ENCODE measurements around the gene PRKCE. TPM values are rescaled to one million over a fixed set of nuclear protein-coding genes. Genes with fewer than 3 reads are reported as not detected.

The PRKCE gene
- total and polyA plus RNA-seq, 2 donors (not counting 1 experiment from before 2014, with no cell fraction given): 23.6 to 271 TPM

DNA sequence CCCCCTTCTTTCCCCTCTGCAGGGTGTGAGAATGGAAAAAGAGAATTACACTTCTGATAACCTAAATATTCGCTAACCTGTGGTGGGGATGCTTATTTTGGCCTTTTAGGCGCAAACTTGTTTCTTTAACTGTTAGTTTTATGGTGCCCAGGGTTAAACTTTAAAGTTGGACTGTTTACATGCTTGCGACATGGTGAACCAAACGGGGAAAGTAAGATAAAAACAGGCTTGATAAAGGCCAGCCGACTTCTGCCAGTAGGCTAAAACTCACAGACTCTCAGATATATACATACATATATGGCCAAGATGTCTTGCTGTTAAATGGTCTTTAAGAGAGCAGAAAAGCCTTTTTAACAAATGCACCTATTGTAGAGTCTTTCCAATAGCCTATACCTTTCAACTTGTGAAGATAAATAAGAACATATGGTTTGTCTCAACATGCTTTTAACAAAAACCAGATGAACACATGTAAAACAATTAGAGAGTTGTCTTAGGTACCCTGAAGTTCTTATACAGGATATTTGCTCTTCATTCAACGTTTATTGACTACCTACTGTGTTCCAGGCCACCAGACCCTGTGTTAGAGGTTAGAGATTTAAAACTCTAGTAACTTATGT, 29.0 kb downstream of the PRKCE start:
- Mint-ChIP-seq H3K4me1 (peaks cover 53% of the 10 kb centered on the region), H3K27ac (no peak overlapping the region), H3K4me3 (no peak overlapping the region), H3K9me3 (ENCODE audit: insufficient read depth) (no peaks in the 10 kb centered on the region), H3K27me3 (no peaks in the 10 kb centered on the region)
- H3K79me2 ChIP-seq (ENCODE audit: control insufficient read depth, insufficient read depth, low read length): peaks cover 98% of the 10 kb centered on the region
- H4K20me1 ChIP-seq (ENCODE audit: control insufficient read depth, insufficient read depth, low read length, poor library complexity, severe bottlenecking): peaks cover 86% of the 10 kb centered on the region
- no peak overlapping the region for H3K27ac ChIP-seq (ENCODE audit: low read length in 2 of 2)
- H3K4me3 ChIP-seq (ENCODE audit: control extremely low read depth in 1 of 5, extremely low read depth in 1 of 5, insufficient read depth in 1 of 5, low read depth in 2 of 5, low read length in 4 of 5): no peak overlapping the region
- ChIA-PET CTCF (no interaction called here), POLR2A (no interaction called here)
- H2AFZ ChIP-seq (ENCODE audit: insufficient read depth, low read depth, low read length, poor library complexity, severe bottlenecking): no peak overlapping the region
- 90% methylated on average over 2 of the region's 6 CpGs for WGBS (ENCODE audit: insufficient coverage)
- DNase-seq (no peak), ATAC-seq (ENCODE audit: low read depth) (no peak)
- intact Hi-C loops (cut with micrococcal nuclease): no loop called here
- H3K9ac ChIP-seq (ENCODE audit: low read length): no peak overlapping the region
- peaks cover 6 to 7% of the 10 kb centered on the region in 2 donors for H3K4me1 ChIP-seq (ENCODE audit: control insufficient read depth in 2 of 2, insufficient read depth in 2 of 2, low read length in 2 of 2)
- TF ChIP-seq, protein P1, sequence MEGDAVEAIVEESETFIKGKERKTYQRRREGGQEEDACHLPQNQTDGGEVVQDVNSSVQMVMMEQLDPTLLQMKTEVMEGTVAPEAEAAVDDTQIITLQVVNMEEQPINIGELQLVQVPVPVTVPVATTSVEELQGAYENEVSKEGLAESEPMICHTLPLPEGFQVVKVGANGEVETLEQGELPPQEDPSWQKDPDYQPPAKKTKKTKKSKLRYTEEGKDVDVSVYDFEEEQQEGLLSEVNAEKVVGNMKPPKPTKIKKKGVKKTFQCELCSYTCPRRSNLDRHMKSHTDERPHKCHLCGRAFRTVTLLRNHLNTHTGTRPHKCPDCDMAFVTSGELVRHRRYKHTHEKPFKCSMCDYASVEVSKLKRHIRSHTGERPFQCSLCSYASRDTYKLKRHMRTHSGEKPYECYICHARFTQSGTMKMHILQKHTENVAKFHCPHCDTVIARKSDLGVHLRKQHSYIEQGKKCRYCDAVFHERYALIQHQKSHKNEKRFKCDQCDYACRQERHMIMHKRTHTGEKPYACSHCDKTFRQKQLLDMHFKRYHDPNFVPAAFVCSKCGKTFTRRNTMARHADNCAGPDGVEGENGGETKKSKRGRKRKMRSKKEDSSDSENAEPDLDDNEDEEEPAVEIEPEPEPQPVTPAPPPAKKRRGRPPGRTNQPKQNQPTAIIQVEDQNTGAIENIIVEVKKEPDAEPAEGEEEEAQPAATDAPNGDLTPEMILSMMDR (IDR thresholded peaks at IDR 0.05): no peak
- TF ChIP-seq EZH2 (IDR thresholded peaks at IDR 0.05; ENCODE audit: borderline replicate concordance, insufficient read depth, low read depth, low read length, poor library complexity, severe bottlenecking): no peak
- H3K9me3 ChIP-seq (ENCODE audit: control extremely low read depth in 1 of 3, control insufficient read depth in 2 of 3, insufficient read depth in 1 of 3, low read length in 2 of 3): no peaks in the 10 kb centered on the region
- no peaks in the 10 kb centered on the region for H3K36me3 ChIP-seq (replicated peaks in 1 of 2; ENCODE audit: control extremely low read depth in 1 of 2, control insufficient read depth in 1 of 2, extremely low read depth in 1 of 2, insufficient read depth in 2 of 2, low read length in 1 of 2)
- H3K27me3 ChIP-seq (replicated peaks in 1 of 4; ENCODE audit: control extremely low read depth in 1 of 4, control insufficient read depth in 3 of 4, insufficient read depth in 4 of 4, low read length in 3 of 4): no peaks in the 10 kb centered on the region
- no peak overlapping the region for H3K4me2 ChIP-seq (replicated peaks; ENCODE audit: low read depth, low read length, poor library complexity, severe bottlenecking)

- no peak for TF ChIP-seq EZH2 (IDR thresholded peaks at IDR 0.05; ENCODE audit: borderline replicate concordance, insufficient read depth, low read depth, low read length, poor library complexity, severe bottlenecking)
- TF ChIP-seq, protein P1 (IDR thresholded peaks at IDR 0.05): no peak
- H3K9me3 ChIP-seq (ENCODE audit: control extremely low read depth in 1 of 3, control insufficient read depth in 2 of 3, insufficient read depth in 1 of 3, low read length in 2 of 3): no peaks in the 10 kb centered on the region
- H3K4me3 ChIP-seq (ENCODE audit: control extremely low read depth in 1 of 5, extremely low read depth in 1 of 5, insufficient read depth in 1 of 5, low read depth in 2 of 5, low read length in 4 of 5): no peak overlapping the region
- no peak overlapping the region for H2AFZ ChIP-seq (ENCODE audit: insufficient read depth, low read depth, low read length, poor library complexity, severe bottlenecking)
- H3K79me2 ChIP-seq (ENCODE audit: control insufficient read depth, insufficient read depth, low read length): peaks cover 98% of the 10 kb centered on the region
- Mint-ChIP-seq H3K4me3 (no peak overlapping the region), H3K4me1 (peaks cover 50% of the 10 kb centered on the region), H3K27me3 (no peaks in the 10 kb centered on the region), H3K27ac (no peak overlapping the region), H3K9me3 (ENCODE audit: insufficient read depth) (no peaks in the 10 kb centered on the region)
- 80% methylated on average over 1 of the region's 3 CpGs for WGBS (ENCODE audit: insufficient coverage)
- intact Hi-C loops (cut with micrococcal nuclease): loop anchor here (2.0 kb wide), 1 partner anchor 19 kb away; no protein-coding TSS in a partner anchor
- H3K27me3 ChIP-seq (replicated peaks in 1 of 4; ENCODE audit: control extremely low read depth in 1 of 4, control insufficient read depth in 3 of 4, insufficient read depth in 4 of 4, low read length in 3 of 4): no peaks in the 10 kb centered on the region
- H3K36me3 ChIP-seq (replicated peaks in 1 of 2; ENCODE audit: control extremely low read depth in 1 of 2, control insufficient read depth in 1 of 2, extremely low read depth in 1 of 2, insufficient read depth in 2 of 2, low read length in 1 of 2): no peaks in the 10 kb centered on the region
- no peak overlapping the region for H3K9ac ChIP-seq (ENCODE audit: low read length)
- peaks cover 6% of the 10 kb centered on the region in 2 donors for H3K4me1 ChIP-seq (ENCODE audit: control insufficient read depth in 2 of 2, insufficient read depth in 2 of 2, low read length in 2 of 2)
- peak overlapping the region; percentile 13 for H3K4me2 ChIP-seq (replicated peaks; ENCODE audit: low read depth, low read length, poor library complexity, severe bottlenecking)
- peaks cover 83% of the 10 kb centered on the region for H4K20me1 ChIP-seq (ENCODE audit: control insufficient read depth, insufficient read depth, low read length, poor library complexity, severe bottlenecking)
- DNase-seq (no peak), ATAC-seq (ENCODE audit: low read depth) (peak; percentile 79)
- no peak overlapping the region for H3K27ac ChIP-seq (ENCODE audit: low read length in 2 of 2)
- CTCF ChIA-PET: interaction anchor here (0.7 kb wide), 1 partner anchor 97 kb away, joined by 3 read pairs; no protein-coding TSS in a partner anchor
- POLR2A ChIA-PET: no interaction called here
Measured at GRCh38 chr2:45681675-45682074, 30.2 kb downstream of the PRKCE start.
